GM18526 (cell line): ENCODE measurements around the gene CYBB.
A peak's percentile ranks its signal among the peaks of the same experiment; 100 is the strongest.

Experiments
- POLR2A ChIP-seq: IDR thresholded peaks from 3 replicates; pipeline ENCODE4 v1.6.1; 2011; ENCODE audit not compliant: insufficient read length; ENCODE audit errors: extremely low read depth

The CYBB gene

GRCh38 chrX:37776283-37776986 lies 3.4 kb upstream of the CYBB start:
- TF ChIP-seq POLR2A, result no peak

- no peak for TF ChIP-seq POLR2A
These were observed 2.9 kb upstream of the CYBB start for GRCh38 chrX:37776987-37777325.

GRCh38 chrX:37781081-37781480 lies 1.2 kb downstream of the CYBB start:
- TF ChIP-seq POLR2A, result no peak

GRCh38 chrX:37781814-37782213 lies 2.0 kb downstream of the CYBB start:
- no peak for TF ChIP-seq POLR2A

GRCh38 chrX:37782359-37782758 lies 2.5 kb downstream of the CYBB start:
- TF ChIP-seq POLR2A, result no peak

GRCh38 chrX:37783305-37783704 lies 3.4 kb downstream of the CYBB start:
- no peak for TF ChIP-seq POLR2A

- no peak for TF ChIP-seq POLR2A
These were observed 5.7 kb downstream of the CYBB start for GRCh38 chrX:37785569-37785968.

GRCh38 chrX:37786624-37787422 lies 7.0 kb downstream of the CYBB start:
- peak; percentile 8 for TF ChIP-seq POLR2A

GRCh38 chrX:37787423-37787869 lies 7.6 kb downstream of the CYBB start:
- TF ChIP-seq POLR2A, result peak; percentile 4

- TF ChIP-seq POLR2A, result no peak
These were observed 16.5 kb downstream of the CYBB start for GRCh38 chrX:37796310-37796709.

- TF ChIP-seq POLR2A, result no peak
These were observed 16.9 kb downstream of the CYBB start for GRCh38 chrX:37796805-37797204.

- TF ChIP-seq POLR2A, result no peak
These were observed 20.1 kb downstream of the CYBB start for GRCh38 chrX:37799936-37800335.

GRCh38 chrX:37800717-37801116 lies 20.9 kb downstream of the CYBB start:
- no peak for TF ChIP-seq POLR2A

GRCh38 chrX:37802028-37802427 lies 22.2 kb downstream of the CYBB start:
- TF ChIP-seq POLR2A, result no peak

- TF ChIP-seq POLR2A, result no peak
These were observed 23.2 kb downstream of the CYBB start for GRCh38 chrX:37803057-37803456.

GRCh38 chrX:37809970-37810369 lies 30.1 kb downstream of the CYBB start:
- TF ChIP-seq POLR2A, result no peak
